Caco-2 (cell line): ENCODE results near the gene TEKT3. TPM values are rescaled to one million over a fixed set of nuclear protein-coding genes. Genes with fewer than 3 reads are reported as not detected.

ENCODE experiments used
- BruUV-seq: library from RNA; stranded (reverse); fragments of 400-500 nt; replicated peaks from 2 replicates; lab custom pipeline; 2021; lab: Mats Ljungman, UMichigan
- CTCF ChIA-PET: fragments of 300-600 bp; sonication (Branson Sonifier 250); formaldehyde crosslinking; loops from one replicate; lab custom pipeline; 2022; ENCODE audit warnings: antibody characterized with exemption; lab: Charles Lee
- POLR2A ChIA-PET: fragments of 300-600 bp; sonication (Branson Sonifier 250); formaldehyde crosslinking; loops from one replicate; lab custom pipeline; 2022; ENCODE audit warnings: antibody characterized with exemption; lab: Charles Lee
- DNase-seq, 2 experiments: peaks; one replicate each; pipeline versions ENCODE4 v3.0.0 to v3.0.0-alpha.2; 2020 to 2022
- H3K27me3 ChIP-seq: replicated peaks from 2 replicates; pipeline ENCODE4 v1.6.0; 2011; ENCODE audit warnings: low read length; ENCODE audit not compliant: control insufficient read depth, insufficient read depth
- H3K36me3 ChIP-seq: 2 replicates; pipeline ENCODE4 v1.5.1; 2011; ENCODE audit warnings: low read length; ENCODE audit not compliant: control insufficient read depth, insufficient read depth
- H3K4me1 ChIP-seq: fragments of 250-450 bp; sonication (Bioruptor Pico); 2 replicates; pipeline ENCODE4 v1.5.1; 2020; ENCODE audit warnings: mild to moderate bottlenecking
- H3K4me3 ChIP-seq: 2 replicates; pipeline ENCODE4 v1.5.1; 2011; ENCODE audit warnings: low read depth, mild to moderate bottlenecking, control low read depth, low read length
- H3K9me3 ChIP-seq: fragments of 250-450 bp; sonication (Bioruptor Pico); 2 replicates; pipeline ENCODE4 v1.5.1; 2020; ENCODE audit warnings: mild to moderate bottlenecking, moderate library complexity
- H3K27ac Mint-ChIP-seq: one replicate; pipeline ENCODE4 v1.8.0; 2022; ENCODE audit warnings: mixed read lengths; ENCODE audit not compliant: unreplicated experiment
- H3K27me3 Mint-ChIP-seq: one replicate; pipeline ENCODE4 v1.8.0; 2022; ENCODE audit warnings: mixed read lengths; ENCODE audit not compliant: insufficient read depth, unreplicated experiment
- H3K36me3 Mint-ChIP-seq: one replicate; pipeline ENCODE4 v1.8.0; 2022; ENCODE audit warnings: mild to moderate bottlenecking, mixed read lengths; ENCODE audit not compliant: insufficient read depth, unreplicated experiment
- H3K4me1 Mint-ChIP-seq: one replicate; pipeline ENCODE4 v1.8.0; 2022; ENCODE audit warnings: low read depth, mixed read lengths; ENCODE audit not compliant: unreplicated experiment
- H3K4me3 Mint-ChIP-seq: one replicate; pipeline ENCODE4 v1.8.0; 2022; ENCODE audit warnings: mild to moderate bottlenecking, moderate library complexity, mixed read lengths; ENCODE audit not compliant: unreplicated experiment
- H3K9me3 Mint-ChIP-seq: one replicate; pipeline ENCODE4 v1.8.0; 2022; ENCODE audit warnings: mixed read lengths; ENCODE audit not compliant: unreplicated experiment
- CTCF ChIP-seq, 2 experiments: fragments of 200-600 bp in 1 of 2; IDR thresholded peaks; 1 replicate in 1 of 2; 2 replicates in 1 of 2; pipeline versions ENCODE4 v1.5.1 to v1.8.0; 2011 to 2022; ENCODE audit warnings: antibody characterized with exemption in 1 of 2, control low read depth in 1 of 2, inconsistent platforms in 1 of 2, low read depth in 1 of 2, low read length in 1 of 2, mild to moderate bottlenecking in 1 of 2, moderate library complexity in 1 of 2; ENCODE audit not compliant: insufficient read depth in 1 of 2, severe bottlenecking in 1 of 2, unreplicated experiment in 1 of 2
- intact Hi-C: fragments of 100-400 bp; cut with micrococcal nuclease; formaldehyde crosslinking; loops from one replicate; pipeline ENCODE4 v1.10.0; 2022; ENCODE audit not compliant: unreplicated experiment
- total RNA-seq: library from RNA; stranded (reverse); gene quantifications from 2 replicates; pipeline ENCODE4 v1.2.3, GENCODE V29; 2022

Gene TEKT3
- total RNA-seq, 1 experiment from 2014 or later = 0.43 TPM

GRCh38 chr17:15378243-15378642 is 36.8 kb upstream of the TEKT3 start:
- intact Hi-C loops = loop anchor here (2.0 kb wide), 1 partner anchor 55 kb away; no protein-coding TSS in a partner anchor
- H3K4me3 ChIP-seq = no peak overlapping the region
- no peaks in the 10 kb centered on the region for H3K9me3 ChIP-seq
- no peaks in the 10 kb centered on the region for H3K36me3 ChIP-seq
- H3K4me3 Mint-ChIP-seq = peak overlapping the region; percentile 23
- H3K9me3 Mint-ChIP-seq = peaks cover 9% of the 10 kb centered on the region
- H3K36me3 Mint-ChIP-seq = no peaks in the 10 kb centered on the region
- no peaks in the 10 kb centered on the region for H3K27me3 Mint-ChIP-seq
- no TSS peak for BruUV-seq
- H3K27me3 ChIP-seq = no peaks in the 10 kb centered on the region
- POLR2A ChIA-PET = no interaction called here
- TF ChIP-seq CTCF (IDR thresholded peaks at IDR 0.05; ENCODE audit: insufficient read depth in 1 of 2, low read depth in 1 of 2, low read length in 1 of 2, severe bottlenecking in 1 of 2, unreplicated experiment in 1 of 2) = no peak
- H3K4me1 ChIP-seq = peaks cover 21% of the 10 kb centered on the region
- peaks cover 7% of the 10 kb centered on the region for H3K4me1 Mint-ChIP-seq
- no peak for DNase-seq
- CTCF ChIA-PET = no interaction called here
- peak overlapping the region; percentile 85 for H3K27ac Mint-ChIP-seq

- intact Hi-C loops = loop anchor here (2.0 kb wide), 1 partner anchor 55 kb away; no protein-coding TSS in a partner anchor
Measured at GRCh38 chr17:15377616-15378015, 36.2 kb upstream of the TEKT3 start.

GRCh38 chr17:15377200-15377599 is 35.8 kb upstream of the TEKT3 start:
- POLR2A ChIA-PET = no interaction called here
- Histone ChIP-seq H3K4me3 (no peak overlapping the region), H3K36me3 (no peaks in the 10 kb centered on the region), H3K27me3 (no peaks in the 10 kb centered on the region), H3K9me3 (no peaks in the 10 kb centered on the region), H3K4me1 (peaks cover 21% of the 10 kb centered on the region)
- Mint-ChIP-seq H3K4me3 (peak overlapping the region; percentile 23), H3K9me3 (peaks cover 9% of the 10 kb centered on the region), H3K27ac (peak overlapping the region; percentile 85), H3K36me3 (no peaks in the 10 kb centered on the region), H3K4me1 (peaks cover 7% of the 10 kb centered on the region), H3K27me3 (no peaks in the 10 kb centered on the region)
- CTCF ChIA-PET = no interaction called here
- no peak for DNase-seq
- intact Hi-C loops = no loop called here
- TSS peak; percentile 57 for BruUV-seq
- TF ChIP-seq CTCF (IDR thresholded peaks at IDR 0.05; ENCODE audit: insufficient read depth in 1 of 2, low read depth in 1 of 2, low read length in 1 of 2, severe bottlenecking in 1 of 2, unreplicated experiment in 1 of 2) = no peak

More at GRCh38 chr17:15377616-15378015, 36.2 kb upstream of the TEKT3 start:
- no peaks in the 10 kb centered on the region for H3K9me3 ChIP-seq
- H3K9me3 Mint-ChIP-seq = peaks cover 9% of the 10 kb centered on the region
- H3K4me3 ChIP-seq = no peak overlapping the region
- peaks cover 7% of the 10 kb centered on the region for H3K4me1 Mint-ChIP-seq
- H3K27ac Mint-ChIP-seq = peak overlapping the region; percentile 85
- peaks cover 21% of the 10 kb centered on the region for H3K4me1 ChIP-seq
- no TSS peak for BruUV-seq
- DNase-seq = peak; percentile 74 to 86
- H3K27me3 ChIP-seq = no peaks in the 10 kb centered on the region
- ChIA-PET CTCF (no interaction called here), POLR2A (no interaction called here)
- H3K4me3 Mint-ChIP-seq = peak overlapping the region; percentile 23
- TF ChIP-seq CTCF (IDR thresholded peaks at IDR 0.05; ENCODE audit: insufficient read depth in 1 of 2, low read depth in 1 of 2, low read length in 1 of 2, severe bottlenecking in 1 of 2, unreplicated experiment in 1 of 2) = no peak
- H3K36me3 Mint-ChIP-seq = no peaks in the 10 kb centered on the region
- no peaks in the 10 kb centered on the region for H3K27me3 Mint-ChIP-seq
- H3K36me3 ChIP-seq = no peaks in the 10 kb centered on the region
